ENCODE measurements around the gene RNASE1.
A peak's percentile ranks its signal among the peaks of the same experiment; 100 is the strongest.

Gene RNASE1

DNA sequence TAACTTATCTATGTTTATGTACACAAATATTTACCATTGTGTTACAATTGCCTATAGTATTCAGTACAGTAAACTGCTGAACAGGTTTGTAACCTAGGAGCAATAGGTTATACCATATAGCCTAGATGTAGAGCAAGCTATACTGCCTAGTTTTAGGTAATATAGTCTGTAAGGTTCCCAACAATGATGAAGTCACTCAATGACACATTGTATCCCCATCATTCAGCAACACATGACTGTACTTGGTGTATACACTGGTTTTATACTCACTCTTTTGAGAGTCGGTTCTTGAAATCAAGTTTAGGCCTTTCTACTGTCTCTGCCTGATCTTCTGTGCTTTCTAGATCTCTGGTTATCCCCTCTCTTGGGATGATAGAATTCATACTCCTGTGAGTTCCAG, 5.5 kb downstream of the RNASE1 start:
- no peak overlapping the region for H3K18ac ChIP-seq (ENCODE audit: low read length)
- WGBS (ENCODE audit: extremely low coverage, insufficient coverage, insufficient read length) = no CpG with 5 or more reads among the region's 1 CpG
- H3K14ac ChIP-seq (ENCODE audit: low read length) = no peak overlapping the region
- no peak overlapping the region for H4K12ac ChIP-seq (ENCODE audit: low read depth, low read length)
- H3K79me2 ChIP-seq (ENCODE audit: control insufficient read depth, insufficient read depth, low read length, poor library complexity) = peaks cover 2% of the 10 kb centered on the region
- H3K9ac ChIP-seq (ENCODE audit: low read length) = no peak overlapping the region
- peaks cover 11 to 21% of the 10 kb centered on the region in 2 experiments for H3K4me1 ChIP-seq (ENCODE audit: control insufficient read depth in 1 of 2, insufficient read depth in 2 of 2, low read length in 2 of 2)
- H2AFZ ChIP-seq (ENCODE audit: insufficient read depth, low read length, poor library complexity) = no peak overlapping the region
- no peaks in the 10 kb centered on the region for H3K9me3 ChIP-seq (ENCODE audit: insufficient read depth, low read depth, low read length)
- no peak overlapping the region for H4K91ac ChIP-seq (ENCODE audit: low read depth, low read length)
- H4K8ac ChIP-seq (ENCODE audit: low read depth, low read length) = no peak overlapping the region
- no peak for DNase-seq
- no peak overlapping the region for H3K27ac ChIP-seq (ENCODE audit: low read depth, low read length)
- H2BK12ac ChIP-seq (ENCODE audit: low read length) = no peak overlapping the region
- H3K27me3 ChIP-seq (ENCODE audit: insufficient read depth, low read length) = no peaks in the 10 kb centered on the region
- H3K23ac ChIP-seq (ENCODE audit: low read length) = no peak overlapping the region
- H3K4me3 ChIP-seq (ENCODE audit: low read depth, low read length) = no peak overlapping the region
- no peak overlapping the region for H2AK5ac ChIP-seq (ENCODE audit: low read length)
- H3K4ac ChIP-seq (ENCODE audit: low read depth, low read length) = no peak overlapping the region
- H3K36me3 ChIP-seq (ENCODE audit: control insufficient read depth in 1 of 2, insufficient read depth in 2 of 2, low read length in 2 of 2) = no peaks in the 10 kb centered on the region
- H2BK120ac ChIP-seq (ENCODE audit: insufficient read depth, low read length, poor library complexity) = no peak overlapping the region
- no peak overlapping the region for H2BK5ac ChIP-seq (ENCODE audit: low read depth, low read length, poor library complexity)
- H3K4me2 ChIP-seq (ENCODE audit: low read length) = no peak overlapping the region
- H3K79me1 ChIP-seq (ENCODE audit: low read length) = peaks cover 21% of the 10 kb centered on the region

DNA sequence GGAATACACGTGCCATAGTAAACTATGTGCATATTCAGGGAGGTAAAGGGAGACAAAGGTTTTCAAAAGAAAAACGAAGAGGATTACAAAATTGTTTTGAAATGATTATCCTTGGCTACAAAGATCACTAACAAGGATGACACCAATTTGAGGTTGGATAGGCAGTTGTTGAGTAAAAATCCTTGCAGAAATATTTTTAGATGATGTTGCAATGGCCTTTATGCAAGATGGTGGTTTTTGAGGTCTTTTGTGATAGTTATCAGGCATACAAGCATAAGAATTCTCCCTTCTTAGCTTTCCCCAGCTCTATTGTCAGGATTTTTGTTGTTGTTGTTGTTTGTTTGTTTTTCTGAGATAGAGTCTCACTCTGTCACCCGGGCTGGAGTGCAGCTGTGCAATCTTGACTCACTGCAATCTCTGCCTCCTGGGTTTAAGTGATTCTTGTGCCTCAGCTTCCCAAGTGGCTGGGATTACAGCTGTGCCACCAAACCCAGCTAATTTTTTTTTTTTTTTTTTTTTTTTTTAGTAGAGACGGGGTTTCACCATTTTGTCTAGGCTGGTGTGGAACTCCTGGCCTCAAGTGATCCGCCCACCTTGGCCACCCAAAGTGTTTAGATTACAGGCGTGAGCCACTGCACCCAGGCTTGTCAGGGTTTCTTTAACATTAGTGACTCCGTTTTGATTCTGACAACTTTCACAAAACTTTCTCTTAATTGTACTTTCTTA, 7.8 kb downstream of the RNASE1 start:
- H3K23ac ChIP-seq (ENCODE audit: low read length) = no peak overlapping the region
- H3K4ac ChIP-seq (ENCODE audit: low read depth, low read length) = no peak overlapping the region
- no peaks in the 10 kb centered on the region for H3K9me3 ChIP-seq (ENCODE audit: insufficient read depth, low read depth, low read length)
- no peak overlapping the region for H2AFZ ChIP-seq (ENCODE audit: insufficient read depth, low read length, poor library complexity)
- no peak overlapping the region for H2BK5ac ChIP-seq (ENCODE audit: low read depth, low read length, poor library complexity)
- peaks cover 14% of the 10 kb centered on the region for H3K79me1 ChIP-seq (ENCODE audit: low read length)
- no peak overlapping the region for H4K8ac ChIP-seq (ENCODE audit: low read depth, low read length)
- no peak overlapping the region for H4K91ac ChIP-seq (ENCODE audit: low read depth, low read length)
- H3K14ac ChIP-seq (ENCODE audit: low read length) = no peak overlapping the region
- no peak overlapping the region for H3K18ac ChIP-seq (ENCODE audit: low read length)
- H3K27me3 ChIP-seq (ENCODE audit: insufficient read depth, low read length) = no peaks in the 10 kb centered on the region
- no peak overlapping the region for H4K12ac ChIP-seq (ENCODE audit: low read depth, low read length)
- H3K36me3 ChIP-seq (ENCODE audit: control insufficient read depth in 1 of 2, insufficient read depth in 2 of 2, low read length in 2 of 2) = no peaks in the 10 kb centered on the region
- no CpG with 5 or more reads among the region's 7 CpGs for WGBS (ENCODE audit: extremely low coverage, insufficient coverage, insufficient read length)
- H2BK12ac ChIP-seq (ENCODE audit: low read length) = no peak overlapping the region
- peaks cover 2% of the 10 kb centered on the region for H3K79me2 ChIP-seq (ENCODE audit: control insufficient read depth, insufficient read depth, low read length, poor library complexity)
- no peak overlapping the region for H3K9ac ChIP-seq (ENCODE audit: low read length)
- no peak overlapping the region for H3K27ac ChIP-seq (ENCODE audit: low read depth, low read length)
- peak; percentile 14 to 95 for DNase-seq
- no peak overlapping the region for H3K4me3 ChIP-seq (ENCODE audit: low read depth, low read length)
- H3K4me1 ChIP-seq (ENCODE audit: control insufficient read depth in 1 of 2, insufficient read depth in 2 of 2, low read length in 2 of 2) = peaks cover 9 to 12% of the 10 kb centered on the region in 2 experiments
- no peak overlapping the region for H2AK5ac ChIP-seq (ENCODE audit: low read length)
- H2BK120ac ChIP-seq (ENCODE audit: insufficient read depth, low read length, poor library complexity) = no peak overlapping the region
- no peak overlapping the region for H3K4me2 ChIP-seq (ENCODE audit: low read length)

DNA sequence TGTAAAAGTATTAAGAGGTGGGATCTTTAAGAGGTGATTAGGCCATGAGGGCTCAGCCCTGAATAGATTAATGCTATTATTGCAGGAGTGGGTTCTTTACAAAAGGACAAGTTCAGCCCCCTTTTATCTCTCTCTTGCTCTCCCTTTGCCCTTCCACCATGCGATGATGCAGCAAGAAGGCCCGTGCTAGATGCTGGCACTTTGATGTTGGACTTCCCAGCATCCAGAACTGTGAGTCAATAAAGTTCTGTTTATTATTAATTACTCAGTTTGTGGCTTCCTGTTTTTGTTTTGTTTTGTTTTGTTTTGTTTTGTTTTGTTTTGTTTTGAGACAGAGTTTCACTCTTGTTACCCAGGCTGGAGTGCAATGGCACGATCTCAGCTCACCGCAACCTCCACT, 10.1 kb downstream of the RNASE1 start:
- Histone ChIP-seq H4K12ac (ENCODE audit: low read depth, low read length) (no peak overlapping the region), H3K4me1 (ENCODE audit: control insufficient read depth in 1 of 2, insufficient read depth in 2 of 2, low read length in 2 of 2) (peaks cover 2 to 5% of the 10 kb centered on the region in 2 experiments), H2AFZ (ENCODE audit: insufficient read depth, low read length, poor library complexity) (no peak overlapping the region), H3K4me3 (ENCODE audit: low read depth, low read length) (no peak overlapping the region), H3K79me1 (ENCODE audit: low read length) (peaks cover 5% of the 10 kb centered on the region), H3K9ac (ENCODE audit: low read length) (no peak overlapping the region), H3K4me2 (ENCODE audit: low read length) (no peak overlapping the region), H3K36me3 (ENCODE audit: control insufficient read depth in 1 of 2, insufficient read depth in 2 of 2, low read length in 2 of 2) (no peaks in the 10 kb centered on the region), H4K91ac (ENCODE audit: low read depth, low read length) (no peak overlapping the region), H3K14ac (ENCODE audit: low read length) (no peak overlapping the region), H3K4ac (ENCODE audit: low read depth, low read length) (no peak overlapping the region), H3K23ac (ENCODE audit: low read length) (no peak overlapping the region), H2BK12ac (ENCODE audit: low read length) (no peak overlapping the region), H3K27me3 (ENCODE audit: insufficient read depth, low read length) (no peaks in the 10 kb centered on the region), H3K79me2 (ENCODE audit: control insufficient read depth, insufficient read depth, low read length, poor library complexity) (no peaks in the 10 kb centered on the region), H2BK5ac (ENCODE audit: low read depth, low read length, poor library complexity) (no peak overlapping the region), H2AK5ac (ENCODE audit: low read length) (no peak overlapping the region), H4K8ac (ENCODE audit: low read depth, low read length) (no peak overlapping the region), H2BK120ac (ENCODE audit: insufficient read depth, low read length, poor library complexity) (no peak overlapping the region), H3K18ac (ENCODE audit: low read length) (no peak overlapping the region), H3K9me3 (ENCODE audit: insufficient read depth, low read depth, low read length) (no peaks in the 10 kb centered on the region), H3K27ac (ENCODE audit: low read depth, low read length) (no peak overlapping the region)
- WGBS (ENCODE audit: extremely low coverage, insufficient coverage, insufficient read length) = no CpG with 5 or more reads among the region's 4 CpGs
- DNase-seq = no peak

DNA sequence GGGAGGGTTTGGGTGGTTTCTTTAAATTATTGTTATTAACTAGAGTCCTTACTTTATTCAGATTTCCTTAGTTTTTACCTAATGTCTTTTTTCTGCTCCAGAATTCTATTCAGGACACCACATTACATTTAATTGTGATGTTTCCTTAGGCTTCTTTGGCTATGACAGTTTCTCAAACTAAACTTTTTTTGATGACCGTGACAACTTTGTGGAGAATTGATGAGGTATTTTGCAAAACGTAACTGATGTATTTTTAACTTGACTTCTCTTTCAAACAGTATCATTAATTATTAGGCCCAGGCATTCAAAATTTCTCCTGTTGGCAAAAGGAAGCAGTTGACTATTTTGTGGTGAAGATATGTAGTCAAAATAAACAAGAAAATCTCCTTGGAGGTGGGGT, 11.0 kb downstream of the RNASE1 start:
- H3K27ac ChIP-seq (ENCODE audit: low read depth, low read length) = no peak overlapping the region
- no peaks in the 10 kb centered on the region for H3K79me2 ChIP-seq (ENCODE audit: control insufficient read depth, insufficient read depth, low read length, poor library complexity)

More for the DNA sequence above, 11.0 kb downstream of the RNASE1 start:
- no peak overlapping the region for H3K23ac ChIP-seq (ENCODE audit: low read length)
- no peak overlapping the region for H4K91ac ChIP-seq (ENCODE audit: low read depth, low read length)
- H3K4me3 ChIP-seq (ENCODE audit: low read depth, low read length) = no peak overlapping the region
- H3K4me2 ChIP-seq (ENCODE audit: low read length) = no peak overlapping the region
- no peak overlapping the region for H3K14ac ChIP-seq (ENCODE audit: low read length)
- WGBS (ENCODE audit: extremely low coverage, insufficient coverage, insufficient read length) = no CpG with 5 or more reads among the region's 2 CpGs
- peaks cover 2 to 5% of the 10 kb centered on the region in 2 experiments for H3K4me1 ChIP-seq (ENCODE audit: control insufficient read depth in 1 of 2, insufficient read depth in 2 of 2, low read length in 2 of 2)
- H3K9ac ChIP-seq (ENCODE audit: low read length) = no peak overlapping the region
- H3K79me1 ChIP-seq (ENCODE audit: low read length) = peaks cover 5% of the 10 kb centered on the region
- H3K9me3 ChIP-seq (ENCODE audit: insufficient read depth, low read depth, low read length) = no peaks in the 10 kb centered on the region
- no peak overlapping the region for H3K4ac ChIP-seq (ENCODE audit: low read depth, low read length)
- H2BK120ac ChIP-seq (ENCODE audit: insufficient read depth, low read length, poor library complexity) = no peak overlapping the region
- no peaks in the 10 kb centered on the region for H3K36me3 ChIP-seq (ENCODE audit: control insufficient read depth in 1 of 2, insufficient read depth in 2 of 2, low read length in 2 of 2)
- H4K12ac ChIP-seq (ENCODE audit: low read depth, low read length) = no peak overlapping the region
- H2AFZ ChIP-seq (ENCODE audit: insufficient read depth, low read length, poor library complexity) = no peak overlapping the region
- H4K8ac ChIP-seq (ENCODE audit: low read depth, low read length) = no peak overlapping the region
- no peak overlapping the region for H2BK5ac ChIP-seq (ENCODE audit: low read depth, low read length, poor library complexity)
- H3K27me3 ChIP-seq (ENCODE audit: insufficient read depth, low read length) = no peaks in the 10 kb centered on the region
- no peak overlapping the region for H2BK12ac ChIP-seq (ENCODE audit: low read length)
- no peak overlapping the region for H2AK5ac ChIP-seq (ENCODE audit: low read length)
- no peak overlapping the region for H3K18ac ChIP-seq (ENCODE audit: low read length)
- DNase-seq = no peak

Data from trophoblast cell (in vitro differentiated cells and primary cell).